GM12872 (cell line): ENCODE data around the gene RPP21.

ENCODE experiments used
- CTCF ChIP-seq: IDR thresholded peaks from 3 replicates; pipeline ENCODE4 v1.5.1; 2011; ENCODE audit warnings: low read depth, mild to moderate bottlenecking, low read length, moderate library complexity; ENCODE audit not compliant: insufficient read depth

Gene RPP21

GRCh38 chr6:30349421-30350177 lies 4.6 kb downstream of the RPP21 start:
- TF ChIP-seq CTCF, result no peak

DNA sequence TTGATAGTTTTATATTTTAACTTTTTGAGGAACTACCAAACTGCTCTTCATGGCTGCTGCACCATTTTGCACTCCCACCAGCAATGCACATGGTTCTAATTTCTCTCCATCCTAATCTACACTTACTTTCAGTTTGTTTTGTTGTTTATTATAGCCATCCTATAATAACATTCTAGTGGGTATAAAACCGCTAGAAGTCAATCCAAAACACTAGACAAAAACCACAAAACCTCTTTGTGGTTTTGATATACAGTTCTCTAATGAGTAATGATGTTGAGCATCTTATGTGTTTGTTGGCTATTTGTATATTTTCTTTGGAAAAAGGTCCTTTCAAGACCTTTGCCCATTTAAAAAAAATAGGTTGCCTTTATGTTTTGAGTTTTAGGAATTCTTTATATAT lies 5.6 kb downstream of the RPP21 start:
- TF ChIP-seq CTCF, result no peak

DNA sequence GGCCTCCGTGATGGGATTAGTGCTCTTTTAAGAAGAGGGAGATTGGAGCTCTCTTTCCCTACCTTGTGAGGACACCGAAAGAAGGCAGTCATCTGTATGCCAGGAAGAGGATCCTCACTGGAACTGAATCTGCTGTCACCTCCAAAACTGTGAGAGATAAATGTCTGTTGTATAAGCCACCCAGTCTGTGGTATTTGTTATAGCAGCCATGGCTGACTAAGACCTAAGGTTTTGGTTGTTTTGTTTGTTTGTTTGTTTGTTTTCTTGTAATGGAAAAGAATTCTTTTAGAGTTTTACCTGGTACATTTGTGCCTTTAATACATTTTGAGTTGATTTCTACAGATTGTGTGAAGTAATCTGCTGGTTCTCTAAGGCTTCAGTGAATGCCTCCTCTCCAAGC lies 7.6 kb downstream of the RPP21 start:
- TF ChIP-seq CTCF, result no peak

GRCh38 chr6:30355281-30355680 lies 10.3 kb downstream of the RPP21 start:
- TF ChIP-seq CTCF, result no peak

DNA sequence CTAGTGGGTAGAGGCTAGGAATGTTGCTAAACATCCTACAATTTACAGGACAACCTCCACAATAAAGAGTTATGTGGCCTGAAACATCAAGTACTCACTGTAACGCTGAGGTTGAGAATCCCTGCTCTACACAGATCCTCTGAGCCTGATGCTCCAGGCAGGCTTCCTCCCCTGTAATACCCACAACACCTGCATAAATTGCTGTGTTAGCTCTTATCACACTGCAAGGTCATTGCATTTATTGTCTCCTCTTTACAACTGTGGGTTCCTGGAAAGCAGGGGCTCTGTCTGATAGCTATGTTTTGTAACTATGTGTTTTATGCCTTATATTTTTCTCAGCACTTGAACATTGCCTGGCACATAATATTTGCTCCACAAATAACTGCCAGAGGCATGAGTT lies 11.6 kb downstream of the RPP21 start:
- TF ChIP-seq CTCF, result no peak

DNA sequence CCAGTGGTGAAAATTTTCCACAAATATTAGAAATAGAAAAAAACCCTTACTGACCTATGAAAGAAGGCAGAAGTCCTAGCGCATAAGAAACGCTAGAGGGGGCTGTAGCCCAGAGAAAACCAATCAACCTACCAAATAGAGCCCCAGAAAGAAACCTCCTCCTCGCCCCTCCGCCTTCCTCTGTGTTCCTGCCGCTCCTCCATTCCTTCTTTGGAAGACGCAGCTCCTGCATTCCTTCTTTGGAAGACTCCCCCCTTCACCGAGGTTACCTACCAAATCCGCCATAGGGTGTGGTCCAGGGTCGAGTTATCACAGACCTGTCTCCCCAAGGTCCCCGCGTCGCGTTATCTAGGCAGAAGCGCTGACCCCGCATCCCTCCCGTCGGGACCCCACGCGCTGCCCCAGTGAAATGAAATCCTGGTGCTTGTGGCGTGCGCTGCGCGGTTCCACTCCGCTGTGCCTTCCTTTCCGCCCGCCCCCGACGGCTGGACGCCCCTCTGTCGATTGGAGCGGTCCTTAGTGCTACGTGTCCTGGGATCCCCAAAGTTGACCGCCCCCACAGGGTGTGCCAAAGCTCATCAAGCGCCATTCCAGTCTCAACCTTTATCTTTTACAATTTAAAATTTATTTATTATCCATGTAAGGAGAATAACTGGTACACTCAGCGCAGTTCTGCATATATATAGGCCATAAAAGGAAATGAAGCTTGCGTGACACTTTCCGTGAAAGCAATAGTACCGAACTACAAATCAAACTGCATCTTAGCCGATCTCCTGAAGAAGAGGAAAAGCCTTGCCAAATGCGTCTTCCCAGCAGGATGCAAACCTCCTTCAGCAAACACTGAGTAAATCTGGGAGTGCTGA lies 13.0 kb downstream of the RPP21 start:
- TF ChIP-seq CTCF, result peak; percentile 85

DNA sequence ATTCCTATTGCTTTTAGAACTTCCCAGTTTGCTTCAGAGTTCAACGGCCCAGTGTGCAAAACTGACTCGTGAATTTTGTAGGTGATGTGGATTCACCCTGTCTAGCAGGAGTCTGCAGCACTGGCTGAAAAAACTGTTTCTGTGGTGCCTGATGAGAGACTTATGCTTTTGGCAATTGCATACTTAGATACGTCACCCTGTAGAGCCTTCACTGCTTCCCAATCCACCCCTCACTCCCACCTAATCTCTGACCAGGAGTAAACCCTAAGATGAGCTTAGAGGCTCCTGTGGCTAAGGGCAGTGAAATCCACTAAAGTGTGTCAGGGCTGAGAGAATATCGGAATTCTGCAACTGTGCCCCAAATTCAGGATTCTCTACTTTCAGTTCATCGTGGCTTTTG lies 14.3 kb downstream of the RPP21 start:
- no peak for TF ChIP-seq CTCF
